A172 (cell line): ENCODE results near the gene HLF. TPM values are rescaled to one million over a fixed set of nuclear protein-coding genes. Genes with fewer than 3 reads are reported as not detected.

Source experiments
- DNase-seq: peaks from one replicate; pipeline ENCODE4 v3.0.0-alpha.2; 2015; ENCODE audit warnings: low spot score
- total RNA-seq: library from RNA; depleted of rRNA; stranded (reverse); fragments of >200 nt; shearing (Covaris generic); gene quantifications from 2 replicates; pipeline ENCODE4 v1.2.3, GENCODE V29; 2014; rRNA removed

Gene HLF, protein sequence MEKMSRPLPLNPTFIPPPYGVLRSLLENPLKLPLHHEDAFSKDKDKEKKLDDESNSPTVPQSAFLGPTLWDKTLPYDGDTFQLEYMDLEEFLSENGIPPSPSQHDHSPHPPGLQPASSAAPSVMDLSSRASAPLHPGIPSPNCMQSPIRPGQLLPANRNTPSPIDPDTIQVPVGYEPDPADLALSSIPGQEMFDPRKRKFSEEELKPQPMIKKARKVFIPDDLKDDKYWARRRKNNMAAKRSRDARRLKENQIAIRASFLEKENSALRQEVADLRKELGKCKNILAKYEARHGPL
- total RNA-seq = 0.12 TPM in 1 of 2 replicates, not detected in the other

DNA sequence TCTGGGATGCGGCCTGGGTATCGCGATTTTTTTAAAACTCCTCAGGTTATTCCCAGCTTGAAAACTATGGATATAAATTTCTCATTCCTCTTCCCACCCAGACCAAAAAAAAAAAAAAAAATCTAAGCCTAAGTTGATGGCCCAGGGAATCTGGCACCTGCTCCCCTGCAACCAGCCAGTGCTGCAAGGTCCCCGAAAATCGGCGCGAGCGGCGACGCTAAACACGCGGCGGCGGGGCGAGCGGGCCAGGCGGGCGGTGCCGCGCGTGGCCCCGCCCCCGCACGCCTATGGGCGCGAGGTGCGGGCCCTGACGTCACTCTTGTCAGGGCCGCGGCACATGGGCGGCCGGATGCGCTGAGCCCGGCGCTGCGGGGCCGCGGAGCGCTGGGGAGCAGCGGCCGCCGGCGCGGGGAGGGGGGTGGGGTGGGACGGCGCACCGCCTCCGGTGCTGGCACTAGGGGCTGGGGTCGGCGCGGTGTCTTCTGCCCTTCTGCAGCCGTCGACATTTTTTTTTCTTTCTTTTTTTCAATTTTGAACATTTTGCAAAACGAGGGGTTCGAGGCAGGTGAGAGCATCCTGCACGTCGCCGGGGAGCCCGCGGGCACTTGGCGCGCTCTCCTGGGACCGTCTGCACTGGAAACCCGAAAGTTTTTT, at the start of gene HLF:
Gene HLF, plus strand, starts transcription at position 316 of the 654 bp plus-strand sequence. CDS start 525 bp downstream, outside the sequence.
- DNase-seq = peak; percentile 58

DNA sequence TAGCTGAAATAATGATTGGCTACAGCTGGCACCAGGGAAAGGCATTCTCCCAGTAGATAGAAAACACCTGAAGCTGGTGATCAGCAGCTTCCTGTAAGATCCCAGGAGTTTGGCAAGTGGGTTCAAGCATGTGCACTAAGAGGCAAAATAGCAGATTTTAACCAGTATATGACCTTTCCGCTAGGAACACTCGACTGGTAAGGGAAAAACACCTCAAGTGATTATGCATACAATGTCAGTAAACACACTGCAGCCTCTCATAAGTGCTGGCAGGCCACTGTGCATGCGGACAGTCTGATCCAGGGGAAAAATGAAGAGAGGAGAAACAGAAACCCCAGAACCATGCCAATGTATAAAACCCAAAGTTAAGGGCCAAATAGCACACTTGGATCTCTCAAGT, 49.0 kb upstream of the HLF start:
- no peak for DNase-seq

- no peak for DNase-seq
Measured at GRCh38 chr17:55216888-55217287, 47.9 kb upstream of the HLF start.

GRCh38 chr17:55219459-55219858, 45.3 kb upstream of the HLF start:
- DNase-seq = no peak

- no peak for DNase-seq
Measured at GRCh38 chr17:55219934-55220333, 44.8 kb upstream of the HLF start.

DNA sequence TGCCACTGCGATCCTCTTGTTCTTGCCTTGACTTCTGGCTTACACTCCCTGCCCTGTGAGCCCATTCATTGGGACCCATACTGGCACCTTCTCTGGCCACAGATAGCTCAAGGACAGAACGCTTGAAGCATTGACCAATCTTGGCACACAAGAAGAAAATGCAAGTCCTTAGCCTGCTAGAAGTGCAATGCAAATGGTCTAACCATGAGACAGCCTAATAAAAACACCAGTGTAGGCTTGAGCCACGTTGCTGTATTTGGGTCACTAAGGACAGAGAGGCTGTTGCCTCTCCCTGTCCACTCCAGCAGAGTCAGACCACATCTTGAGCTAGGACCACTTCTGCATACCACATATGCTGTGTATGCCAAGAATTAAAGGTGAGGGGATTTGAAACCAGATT, 41.2 kb upstream of the HLF start:
- DNase-seq = no peak

GRCh38 chr17:55224746-55225145, 40.0 kb upstream of the HLF start:
- no peak for DNase-seq

GRCh38 chr17:55225237-55225636, 39.5 kb upstream of the HLF start:
- no peak for DNase-seq

GRCh38 chr17:55228683-55229192, 36.0 kb upstream of the HLF start:
- DNase-seq = no peak

DNA sequence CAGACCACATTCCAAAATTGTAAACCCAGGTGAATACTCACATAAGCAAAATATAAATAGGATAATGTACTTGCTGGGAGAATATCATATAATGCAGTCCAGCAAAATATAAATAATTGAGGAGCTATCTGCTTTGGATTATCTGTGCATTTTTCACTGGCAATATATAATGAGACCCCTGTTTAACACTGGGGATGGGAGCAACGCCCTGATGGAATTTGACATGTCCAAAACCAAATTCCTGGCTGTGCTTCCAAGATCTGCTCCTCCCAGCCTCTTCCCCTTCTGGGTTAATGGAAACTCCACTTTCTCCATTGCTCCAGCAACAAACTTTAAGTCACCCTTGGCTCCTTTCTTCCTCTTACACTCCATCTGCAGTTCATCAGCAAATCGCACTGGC, 35.5 kb upstream of the HLF start:
- no peak for DNase-seq

DNA sequence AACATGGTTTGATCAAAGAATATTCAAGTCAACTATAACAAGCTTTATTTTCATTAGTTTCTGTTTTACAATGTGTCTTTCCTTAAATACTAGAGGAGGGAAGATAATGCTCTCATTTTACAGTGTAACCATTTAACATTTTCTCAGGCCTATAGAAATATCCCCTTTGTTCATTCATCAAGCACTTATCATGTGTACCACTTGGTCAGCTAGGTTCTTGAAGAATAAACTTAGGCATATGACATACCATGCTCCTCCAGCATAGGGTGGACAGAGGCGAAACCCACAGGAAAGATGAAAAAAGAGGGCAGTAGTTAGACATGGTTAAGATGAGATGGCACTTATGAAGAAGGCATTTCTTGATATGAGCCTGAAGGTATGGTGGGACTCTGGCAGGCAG, 34.0 kb upstream of the HLF start:
- DNase-seq = no peak

DNA sequence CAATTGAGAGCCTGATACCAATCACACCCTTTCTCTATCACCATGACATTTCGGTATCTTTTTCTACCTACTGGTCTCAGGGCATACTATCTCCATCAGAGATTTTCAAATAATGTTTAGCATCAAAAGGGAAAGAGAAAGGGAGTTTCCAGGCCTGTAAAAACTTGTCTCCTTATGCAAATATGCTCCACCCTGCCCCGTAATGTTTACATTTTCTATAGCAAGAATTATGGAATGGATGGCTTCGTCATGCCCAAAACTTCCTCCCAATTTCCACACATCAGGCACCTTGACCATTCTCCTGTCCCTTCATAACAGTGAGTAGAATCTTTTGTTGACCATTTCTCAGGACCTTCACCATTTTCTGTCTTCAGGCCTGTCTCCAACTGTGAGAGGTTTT, 30.9 kb upstream of the HLF start:
- no peak for DNase-seq

- DNase-seq = no peak
Measured at GRCh38 chr17:55236316-55236715, 28.4 kb upstream of the HLF start.

DNA sequence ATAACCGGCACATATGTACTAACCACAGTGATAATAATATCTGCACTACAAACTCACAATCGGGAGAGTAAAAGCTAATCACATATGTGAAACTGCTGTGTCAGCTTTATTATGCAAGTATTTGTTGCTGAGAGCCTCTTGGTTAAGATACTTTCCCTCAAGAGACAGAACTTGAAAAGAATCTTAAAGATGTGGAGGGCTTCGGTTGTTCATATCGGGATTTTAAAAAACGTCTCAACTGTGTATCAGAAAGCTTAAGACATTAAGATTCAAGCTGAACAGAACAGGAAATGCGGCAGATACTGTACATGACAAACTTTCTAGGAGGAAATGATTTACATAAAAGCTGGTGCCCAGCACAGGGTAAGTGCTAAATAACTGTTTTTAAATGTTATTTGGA, 27.5 kb upstream of the HLF start:
- no peak for DNase-seq

GRCh38 chr17:55237841-55238178, 26.9 kb upstream of the HLF start:
- DNase-seq = no peak

DNA sequence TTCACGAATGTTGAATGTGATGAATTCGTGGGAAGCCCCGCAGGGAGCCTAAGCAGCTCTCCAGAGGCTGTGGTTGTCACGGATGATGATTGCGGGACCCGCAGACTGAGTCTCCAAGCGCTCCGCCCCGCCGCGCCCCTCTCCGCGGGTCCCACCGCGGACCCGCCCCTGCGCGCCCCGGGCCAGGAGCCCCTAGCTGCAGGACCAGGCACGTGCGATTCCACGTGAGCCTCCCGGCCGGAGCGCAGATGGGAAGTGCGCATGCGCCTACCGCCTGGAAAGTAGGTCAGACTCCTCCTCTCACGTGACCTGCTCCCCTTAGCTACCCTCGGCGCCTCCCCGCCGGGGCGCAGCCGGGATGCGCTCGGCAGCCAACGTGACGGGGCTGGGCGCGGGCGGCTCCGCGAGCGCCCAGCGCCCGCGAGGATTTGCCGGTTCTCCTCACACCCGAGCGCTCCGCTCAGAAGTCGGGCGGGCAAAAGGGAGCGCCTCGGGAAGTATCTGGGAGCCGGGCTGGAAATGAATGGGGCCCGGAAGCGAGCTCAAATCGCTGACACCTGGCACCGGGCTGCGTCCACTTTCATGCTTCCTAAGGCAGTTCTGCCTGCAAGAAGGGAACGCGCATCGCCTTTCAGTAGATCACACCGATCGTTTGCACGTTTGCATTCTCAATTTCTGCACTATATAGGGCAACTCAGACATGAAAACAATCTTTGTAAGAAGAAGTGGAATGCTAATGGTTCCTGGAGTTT, 26.4 kb upstream of the HLF start:
- DNase-seq = peak; percentile 93

DNA sequence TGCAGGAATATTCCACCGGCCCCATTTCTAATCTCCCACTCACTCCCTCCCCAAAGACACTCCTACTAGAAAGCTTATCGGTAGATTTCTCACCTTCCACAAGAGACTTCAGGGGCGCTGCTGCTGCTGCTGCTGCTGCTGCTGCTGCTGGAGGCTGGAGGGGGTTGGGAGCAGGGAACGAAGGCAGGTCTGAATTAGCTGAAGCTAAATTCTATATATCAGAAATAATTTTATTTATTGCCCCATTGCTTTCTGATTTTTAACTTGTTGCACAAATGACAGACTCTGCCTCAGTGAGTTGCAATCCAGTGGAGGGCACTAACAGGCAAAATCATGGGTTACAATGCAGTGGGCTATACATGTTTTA, 25.8 kb upstream of the HLF start:
- DNase-seq = no peak

- DNase-seq = no peak
Measured at GRCh38 chr17:55241097-55241496, 23.7 kb upstream of the HLF start.

DNA sequence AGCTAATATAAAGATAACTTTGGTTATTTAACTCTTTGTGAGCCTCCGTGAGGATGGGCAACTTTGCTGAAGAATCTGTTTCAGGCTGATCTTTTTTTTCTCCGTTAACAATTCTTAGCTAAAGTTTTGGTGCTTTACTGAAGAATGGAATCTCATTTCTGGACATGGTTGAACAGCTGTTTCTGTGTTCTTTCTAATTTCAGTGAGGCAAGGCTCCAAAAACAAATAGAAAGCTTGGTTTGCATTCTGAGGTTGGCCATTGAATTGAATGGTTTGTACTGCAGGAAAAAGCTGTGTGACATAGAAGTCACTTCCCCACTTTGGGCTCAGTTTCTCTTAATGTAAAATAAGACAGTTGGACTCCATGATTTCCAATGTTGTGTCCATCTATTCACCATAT, 22.3 kb upstream of the HLF start:
- DNase-seq = no peak

DNA sequence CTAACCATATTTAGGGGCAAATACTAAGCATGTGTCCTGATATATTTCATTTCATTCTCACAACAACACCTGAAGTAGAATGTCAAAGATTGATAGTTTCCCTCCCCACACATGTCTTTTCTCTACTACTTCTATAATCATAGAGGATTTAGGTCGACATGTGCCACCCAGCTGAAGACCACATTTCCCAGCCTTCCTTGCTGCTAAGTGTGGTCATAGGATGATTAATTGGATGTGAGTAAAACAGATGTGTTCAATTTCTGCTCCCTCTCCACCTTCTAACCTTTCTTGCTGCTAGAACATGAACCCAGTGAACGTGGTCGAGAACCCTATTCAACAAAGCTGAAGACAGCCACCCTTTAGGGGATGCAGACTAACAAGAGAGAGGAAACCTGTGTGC, 18.8 kb upstream of the HLF start:
- DNase-seq = no peak

GRCh38 chr17:55246583-55246982, 18.2 kb upstream of the HLF start:
- DNase-seq = no peak

DNA sequence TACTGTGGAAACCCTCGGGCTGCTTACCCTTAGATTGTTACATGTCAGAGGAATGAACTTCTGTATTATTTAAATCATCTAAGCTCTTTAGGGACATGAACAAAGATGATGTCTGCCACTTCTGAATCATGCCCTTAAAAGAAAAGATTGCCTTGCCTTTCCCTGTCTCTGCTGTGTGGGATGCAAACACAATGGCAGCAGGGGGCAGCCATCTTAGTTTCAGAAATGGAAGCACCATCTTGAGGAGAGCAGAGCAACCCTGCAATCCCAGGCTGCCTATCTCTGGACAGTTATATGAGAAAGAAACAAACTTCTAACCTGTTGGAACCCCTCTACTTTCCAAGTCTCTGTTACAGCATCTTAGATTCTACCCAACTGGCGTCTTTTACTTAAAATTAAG, 16.7 kb upstream of the HLF start:
- DNase-seq = no peak

- no peak for DNase-seq
Measured at GRCh38 chr17:55249861-55250260, 14.9 kb upstream of the HLF start.
